ENCODE measurements around the gene FNDC8. TPM values are rescaled to one million over a fixed set of nuclear protein-coding genes. Genes with fewer than 3 reads are reported as not detected.
"Not testable (repeated sequence)": the region's sequence is repeated elsewhere in the genome, so short reads cannot be mapped to it uniquely, and the experiment has no call there.

FNDC8 gene
- polyA plus RNA-seq, 1 of the 3 experiments (the other 2 are of a cell fraction) = not detected

DNA sequence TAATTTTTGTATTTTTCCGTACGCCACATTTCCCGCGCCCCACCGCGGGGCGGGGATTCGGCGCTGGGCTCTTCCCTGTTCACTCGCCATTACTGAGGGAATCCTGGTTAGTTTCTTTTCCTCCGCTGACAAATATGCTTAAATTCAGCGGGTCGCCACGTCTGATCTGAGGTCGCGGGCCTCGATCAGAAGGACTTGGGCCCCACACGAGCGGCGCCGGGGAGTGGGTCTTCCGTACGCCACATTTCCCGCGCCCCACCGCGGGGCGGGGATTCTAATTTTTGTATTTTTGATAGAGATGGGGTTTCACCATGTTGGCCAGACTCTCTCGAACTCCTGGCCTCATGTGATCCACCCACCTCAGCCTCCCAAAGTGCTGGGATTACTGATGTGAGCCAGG is 29.7 kb downstream of the FNDC8 start:
- H3K4me3 ChIP-seq (ENCODE audit: low read depth in 2 of 2, low read length in 1 of 2); H3K79me2 ChIP-seq (ENCODE audit: insufficient read depth); H3K4me2 ChIP-seq; H3K9ac ChIP-seq; POLR2A ChIA-PET; DNase-seq; H3K9me2 ChIP-seq; H3K36me3 ChIP-seq (replicated peaks in 1 of 2; ENCODE audit: control insufficient read depth in 1 of 2, insufficient read depth in 2 of 2, low read length in 1 of 2); H2AFZ ChIP-seq (ENCODE audit: low read depth); H3F3A ChIP-seq (replicated peaks; ENCODE audit: insufficient read depth); H3K4me1 ChIP-seq (ENCODE audit: control insufficient read depth in 1 of 2, insufficient read depth in 2 of 2, low read depth in 1 of 2, low read length in 1 of 2); H3K27ac ChIP-seq (ENCODE audit: low read depth in 2 of 2, low read length in 1 of 2); H4K20me1 ChIP-seq (ENCODE audit: insufficient read depth); H3K9me3 ChIP-seq: not testable (repeated sequence)
- H3K27me3 ChIP-seq (ENCODE audit: insufficient read depth) = peaks cover 45% of the 10 kb centered on the region
- 87% methylated on average over 29 of the region's 29 CpGs for WGBS (ENCODE audit: low lambda C conversion rate)
- CTCF ChIA-PET = interaction anchor here (1.3 kb wide), 1 partner anchor 11 kb away, joined by 3 read pairs; no protein-coding TSS in a partner anchor

DNA sequence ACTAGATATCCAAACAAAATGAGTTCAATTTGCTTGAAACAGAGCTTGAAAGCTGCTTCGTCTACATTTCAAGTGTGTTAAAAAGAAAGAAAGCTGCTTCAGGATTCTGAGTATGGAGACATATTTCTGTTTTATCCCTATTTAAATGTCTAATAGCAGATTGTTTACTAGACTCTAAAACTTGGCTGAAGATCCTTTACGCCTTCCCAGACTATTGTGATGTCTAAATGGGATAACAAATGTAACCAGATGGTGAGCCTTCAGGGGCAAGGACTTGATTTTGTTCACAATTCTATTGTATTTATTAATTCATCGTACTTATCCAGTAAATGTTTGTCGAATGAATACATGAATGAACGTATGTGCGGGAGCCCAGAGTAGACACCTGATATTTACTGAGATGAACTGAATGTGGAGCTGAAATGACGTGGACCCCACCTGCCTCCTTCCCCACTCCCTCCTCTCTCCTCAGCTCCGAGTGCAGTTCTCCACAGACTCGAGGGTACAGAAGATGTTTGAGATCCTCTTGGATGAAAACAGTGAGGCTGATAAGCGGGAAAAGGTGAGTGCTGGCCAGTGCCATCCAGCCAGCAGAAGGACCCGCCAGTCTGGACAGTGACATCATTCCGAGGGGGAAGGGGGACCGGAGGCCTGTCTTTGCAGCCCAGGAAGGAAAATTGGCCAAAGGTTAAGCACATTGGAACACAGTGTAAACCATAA is 31.2 kb downstream of the FNDC8 start:
- Histone ChIP-seq H3K4me1 (ENCODE audit: control insufficient read depth in 1 of 2, insufficient read depth in 2 of 2, low read depth in 1 of 2, low read length in 1 of 2) (no peaks in the 10 kb centered on the region), H3K9ac (no peak overlapping the region), H3F3A (replicated peaks; ENCODE audit: insufficient read depth) (no peaks in the 10 kb centered on the region), H2AFZ (ENCODE audit: low read depth) (no peak overlapping the region), H4K20me1 (ENCODE audit: insufficient read depth) (no peaks in the 10 kb centered on the region), H3K79me2 (ENCODE audit: insufficient read depth) (no peaks in the 10 kb centered on the region), H3K4me3 (ENCODE audit: low read depth in 2 of 2, low read length in 1 of 2) (no peak overlapping the region), H3K36me3 (replicated peaks in 1 of 2; ENCODE audit: control insufficient read depth in 1 of 2, insufficient read depth in 2 of 2, low read length in 1 of 2) (no peaks in the 10 kb centered on the region), H3K27me3 (ENCODE audit: insufficient read depth) (peaks cover 49% of the 10 kb centered on the region), H3K9me3 (no peaks in the 10 kb centered on the region), H3K9me2 (0 out of 2 replicates have a peak, but pooled peaks cover under 1% of the 10 kb centered on the region), H3K4me2 (no peak overlapping the region), H3K27ac (ENCODE audit: low read depth in 2 of 2, low read length in 1 of 2) (no peak overlapping the region)
- 31% methylated on average over 13 of the region's 13 CpGs for WGBS (ENCODE audit: low lambda C conversion rate)
- DNase-seq = no peak
- no peak for TF ChIP-seq FOXJ3 (CRISPR knock-in tag; IDR thresholded peaks at IDR 0.05)
- TF ChIP-seq TAF1 (IDR thresholded peaks at IDR 0.05; ENCODE audit: borderline replicate concordance, low read depth, low read length) = no peak
- no peak for TF ChIP-seq CTCF (IDR thresholded peaks at IDR 0.05)
- TF ChIP-seq FOSL2 (IDR thresholded peaks at IDR 0.05; ENCODE audit: borderline replicate concordance, low read depth) = no peak
- TF ChIP-seq TEAD4 (IDR thresholded peaks at IDR 0.05; ENCODE audit: borderline replicate concordance, insufficient read depth) = no peak
- no peak for TF ChIP-seq IRF3 (IDR thresholded peaks at IDR 0.05; ENCODE audit: low read depth, low read length)
- TF ChIP-seq USF1 (IDR thresholded peaks at IDR 0.05; ENCODE audit: borderline replicate concordance, low read depth) = no peak
- no peak for TF ChIP-seq TCF12 (IDR thresholded peaks at IDR 0.05)
- no peak for TF ChIP-seq GABPA (IDR thresholded peaks at IDR 0.05; ENCODE audit: low read depth)
- TF ChIP-seq RAD21 (IDR thresholded peaks at IDR 0.05; ENCODE audit: low read length) = no peak
- no peak for TF ChIP-seq EZH2phosphoT487 (IDR thresholded peaks at IDR 0.05; ENCODE audit: borderline replicate concordance, low read depth)
- no peak for TF ChIP-seq GATA2 (CRISPR knock-in tag; IDR thresholded peaks at IDR 0.05)
- TF ChIP-seq YY1 (IDR thresholded peaks at IDR 0.05; ENCODE audit: low read depth) = no peak
- TF ChIP-seq EP300 (IDR thresholded peaks at IDR 0.05; ENCODE audit: borderline replicate concordance in 1 of 2, low read depth in 1 of 2, low read length in 1 of 2) = no peak
- TF ChIP-seq, protein P1, sequence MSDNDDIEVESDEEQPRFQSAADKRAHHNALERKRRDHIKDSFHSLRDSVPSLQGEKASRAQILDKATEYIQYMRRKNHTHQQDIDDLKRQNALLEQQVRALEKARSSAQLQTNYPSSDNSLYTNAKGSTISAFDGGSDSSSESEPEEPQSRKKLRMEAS (IDR thresholded peaks at IDR 0.05; ENCODE audit: low read depth) = no peak
- no peak for TF ChIP-seq FOXM1 (IDR thresholded peaks at IDR 0.05; ENCODE audit: low read depth)
- no peak for TF ChIP-seq RFX5 (IDR thresholded peaks at IDR 0.05; ENCODE audit: low read length)
- ChIA-PET CTCF (interaction anchor here (1.2 kb wide), 1 partner anchor 9 kb away, joined by 6 read pairs; no protein-coding TSS in a partner anchor), POLR2A (no interaction called here)
